GM12872 (cell line): Measurements from ENCODE around the gene RMND1.

Source experiments
- TF ChIP-seq, protein P1 (sequence below): IDR thresholded peaks from 3 replicates; pipeline ENCODE4 v1.5.1; 2011; ENCODE audit warnings: low read depth, mild to moderate bottlenecking, low read length, moderate library complexity; ENCODE audit not compliant: insufficient read depth

Gene RMND1, protein sequence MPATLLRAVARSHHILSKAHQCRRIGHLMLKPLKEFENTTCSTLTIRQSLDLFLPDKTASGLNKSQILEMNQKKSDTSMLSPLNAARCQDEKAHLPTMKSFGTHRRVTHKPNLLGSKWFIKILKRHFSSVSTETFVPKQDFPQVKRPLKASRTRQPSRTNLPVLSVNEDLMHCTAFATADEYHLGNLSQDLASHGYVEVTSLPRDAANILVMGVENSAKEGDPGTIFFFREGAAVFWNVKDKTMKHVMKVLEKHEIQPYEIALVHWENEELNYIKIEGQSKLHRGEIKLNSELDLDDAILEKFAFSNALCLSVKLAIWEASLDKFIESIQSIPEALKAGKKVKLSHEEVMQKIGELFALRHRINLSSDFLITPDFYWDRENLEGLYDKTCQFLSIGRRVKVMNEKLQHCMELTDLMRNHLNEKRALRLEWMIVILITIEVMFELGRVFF

DNA sequence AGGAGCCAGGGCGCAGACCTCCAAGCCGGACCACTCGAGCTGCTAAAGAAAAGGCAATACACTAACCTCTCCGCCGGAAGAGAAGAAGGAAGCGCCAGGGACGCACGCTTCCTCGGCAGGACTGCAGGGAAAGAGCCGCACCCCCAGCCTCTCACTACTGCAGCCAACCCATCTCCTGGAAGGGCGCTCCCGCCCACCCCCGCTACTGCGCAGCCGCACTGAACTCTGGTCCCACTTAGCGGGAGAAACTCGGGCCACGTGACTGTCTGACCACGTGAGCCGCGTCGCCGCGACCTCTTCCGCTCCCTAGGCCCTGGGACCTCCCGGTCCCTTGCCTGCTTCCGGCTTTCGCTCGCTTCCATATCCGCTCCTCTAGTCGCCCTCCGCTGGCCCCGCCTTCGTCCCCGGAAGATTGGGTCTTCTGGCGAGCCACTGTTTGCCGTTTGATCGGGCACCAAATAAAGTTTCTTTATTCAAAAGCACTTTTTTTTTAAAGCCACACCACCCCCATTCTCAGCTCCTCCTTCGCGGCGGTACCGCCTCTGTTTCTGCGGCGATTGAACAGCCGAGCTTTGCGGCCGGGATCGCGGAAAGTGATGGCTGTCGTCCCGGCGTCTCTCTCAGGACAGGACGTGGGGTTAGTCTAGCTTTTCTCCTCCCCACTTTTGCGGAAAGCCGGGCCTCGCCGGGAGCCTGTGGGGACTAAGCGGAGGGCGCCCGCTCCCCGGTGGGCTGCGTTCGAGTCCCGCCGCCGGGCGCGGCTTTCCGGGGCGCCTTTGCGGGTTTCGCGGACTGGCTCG, at the start of gene RMND1:
TSS of gene RMND1 (minus strand) at position 177 of the 800 bp plus-strand sequence. CDS start 6,315 bp downstream, outside the sequence.
- TF ChIP-seq, protein P1, sequence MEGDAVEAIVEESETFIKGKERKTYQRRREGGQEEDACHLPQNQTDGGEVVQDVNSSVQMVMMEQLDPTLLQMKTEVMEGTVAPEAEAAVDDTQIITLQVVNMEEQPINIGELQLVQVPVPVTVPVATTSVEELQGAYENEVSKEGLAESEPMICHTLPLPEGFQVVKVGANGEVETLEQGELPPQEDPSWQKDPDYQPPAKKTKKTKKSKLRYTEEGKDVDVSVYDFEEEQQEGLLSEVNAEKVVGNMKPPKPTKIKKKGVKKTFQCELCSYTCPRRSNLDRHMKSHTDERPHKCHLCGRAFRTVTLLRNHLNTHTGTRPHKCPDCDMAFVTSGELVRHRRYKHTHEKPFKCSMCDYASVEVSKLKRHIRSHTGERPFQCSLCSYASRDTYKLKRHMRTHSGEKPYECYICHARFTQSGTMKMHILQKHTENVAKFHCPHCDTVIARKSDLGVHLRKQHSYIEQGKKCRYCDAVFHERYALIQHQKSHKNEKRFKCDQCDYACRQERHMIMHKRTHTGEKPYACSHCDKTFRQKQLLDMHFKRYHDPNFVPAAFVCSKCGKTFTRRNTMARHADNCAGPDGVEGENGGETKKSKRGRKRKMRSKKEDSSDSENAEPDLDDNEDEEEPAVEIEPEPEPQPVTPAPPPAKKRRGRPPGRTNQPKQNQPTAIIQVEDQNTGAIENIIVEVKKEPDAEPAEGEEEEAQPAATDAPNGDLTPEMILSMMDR: no peak

DNA sequence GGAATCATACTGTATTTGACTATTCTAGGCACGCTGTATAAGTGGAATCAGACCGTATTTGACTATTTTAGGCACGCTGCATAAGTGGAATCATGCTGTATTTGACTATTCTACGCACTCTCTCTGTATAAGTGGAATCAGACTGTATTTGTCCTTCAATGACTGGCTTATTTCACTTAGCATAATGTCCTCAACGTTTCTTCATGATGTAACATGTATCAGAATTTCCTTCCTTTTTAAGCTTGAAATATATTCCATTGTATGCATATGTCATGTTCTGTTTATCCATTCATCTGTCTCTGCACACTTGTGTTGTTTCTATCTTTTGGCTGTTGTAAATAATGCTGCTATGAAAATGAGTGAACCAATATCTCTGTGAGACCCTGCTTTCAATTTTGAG, 47.6 kb upstream of the RMND1 start:
- TF ChIP-seq, protein P1: no peak

DNA sequence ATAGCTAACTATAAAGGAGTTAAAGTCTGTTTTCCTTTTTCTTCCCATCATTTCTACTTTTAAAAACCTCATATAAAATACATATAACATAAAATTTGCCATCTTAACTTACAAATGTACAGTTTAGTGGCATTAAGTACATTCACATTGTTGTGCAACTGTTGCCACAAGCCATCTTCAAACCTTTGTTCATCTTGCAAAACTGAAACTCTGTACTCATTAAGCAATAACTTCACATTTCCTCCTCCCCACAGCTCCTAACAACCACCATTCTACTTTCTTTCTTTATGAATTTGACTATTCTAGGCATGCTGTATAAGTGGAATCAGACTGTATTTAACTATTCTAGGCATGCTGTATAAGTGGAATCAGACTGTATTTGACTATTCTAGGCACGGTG, 46.4 kb upstream of the RMND1 start:
- TF ChIP-seq, protein P1: no peak

DNA sequence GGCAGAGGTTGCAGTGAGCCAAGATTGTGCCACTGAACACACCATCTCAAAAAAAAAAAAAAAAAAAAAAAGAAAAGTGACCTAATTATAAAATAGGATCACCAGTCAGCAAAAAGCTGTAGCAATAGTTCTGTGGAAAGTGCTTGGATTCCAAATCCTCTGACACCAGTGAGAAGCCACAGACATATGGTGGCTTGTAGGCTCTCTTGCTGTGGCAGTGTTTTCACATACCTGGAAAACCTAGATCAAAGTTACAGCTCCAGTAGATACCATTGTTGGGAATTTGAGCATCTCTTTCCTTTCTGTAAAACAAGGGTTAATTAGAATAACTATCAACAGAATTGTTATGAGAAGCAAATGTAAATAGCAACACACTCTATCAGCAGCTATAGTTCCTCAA, 46.0 kb upstream of the RMND1 start:
- TF ChIP-seq, protein P1: no peak

DNA sequence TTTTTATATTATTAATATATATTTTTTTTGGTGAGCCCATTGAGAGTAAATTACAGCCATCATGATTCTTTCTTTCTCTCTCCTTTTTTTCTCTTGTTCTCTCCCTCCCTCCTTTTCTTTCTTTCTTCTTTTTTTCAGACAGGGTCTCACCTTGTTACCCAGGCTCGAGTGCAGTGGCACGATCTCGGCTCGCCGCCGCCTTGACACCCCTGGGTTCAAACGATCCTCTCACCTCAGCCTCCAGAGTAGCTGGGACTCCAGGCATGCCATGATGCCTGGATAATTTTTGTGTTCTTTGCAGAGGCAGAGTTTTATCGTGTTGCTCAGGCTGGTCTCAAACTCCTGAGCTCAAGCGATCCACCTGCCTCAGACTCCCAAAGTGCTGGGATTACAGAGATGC, 43.5 kb upstream of the RMND1 start:
- TF ChIP-seq, protein P1: no peak

DNA sequence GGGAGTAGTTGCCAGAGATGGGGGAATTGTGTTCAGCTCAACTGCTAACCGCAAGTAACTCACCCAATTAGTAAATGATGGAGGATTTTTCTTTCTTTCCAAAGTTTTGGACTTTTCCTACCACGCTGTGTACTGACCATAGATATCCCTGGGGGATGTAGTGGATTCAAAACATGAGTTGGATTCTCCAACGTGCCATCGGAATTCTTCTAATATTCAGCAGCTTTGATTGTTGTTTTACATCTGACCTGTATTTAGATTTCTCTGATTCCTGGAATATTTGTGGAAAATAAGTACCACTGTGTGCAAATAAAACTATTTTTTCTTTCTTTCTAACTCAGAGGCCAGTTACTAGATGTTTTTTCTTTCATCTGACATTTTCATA, 43.0 kb upstream of the RMND1 start:
- TF ChIP-seq, protein P1: no peak

DNA sequence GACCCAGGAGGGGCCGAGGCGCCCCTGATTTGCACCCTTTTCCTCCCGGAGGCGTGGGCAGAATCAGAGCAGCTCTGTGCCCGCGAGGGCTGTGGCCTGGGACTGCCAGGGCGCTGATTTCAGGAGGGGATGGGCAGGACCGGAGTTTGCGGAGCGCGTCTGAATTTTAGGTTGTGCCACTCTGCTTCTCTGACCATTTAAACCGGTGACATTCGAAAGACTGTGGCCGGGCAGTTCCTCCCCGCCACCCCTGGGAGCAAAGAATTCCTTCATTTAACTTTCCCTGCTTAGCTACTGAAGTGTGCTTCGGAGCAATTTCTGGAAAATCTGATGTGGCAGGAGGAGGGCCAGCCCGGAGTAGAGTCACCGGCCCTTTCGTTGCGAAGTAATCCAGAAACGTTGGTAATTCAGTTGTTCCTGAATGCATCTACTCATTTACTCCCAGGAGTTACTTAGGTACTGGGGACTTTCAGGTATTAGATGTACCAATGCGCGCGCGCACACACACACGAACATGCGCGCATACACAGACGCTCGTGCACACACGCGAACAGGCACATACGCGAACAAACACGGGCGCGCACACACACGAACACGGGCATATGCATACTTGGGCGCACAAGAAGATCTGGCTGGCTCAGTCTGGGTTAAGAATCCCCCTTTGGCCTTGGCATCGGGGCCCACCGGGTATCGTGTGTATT, 42.5 kb upstream of the RMND1 start:
- TF ChIP-seq, protein P1: no peak
